Measurements from ENCODE around the gene GK2.

Gene GK2

GRCh38 chr4:79381161-79381560 is 26.9 kb downstream of the GK2 start:
- DNase-seq, result no peak

- no peak for DNase-seq
These were observed 38.0 kb downstream of the GK2 start for GRCh38 chr4:79370026-79370425.

GRCh38 chr4:79367096-79367495 is 40.9 kb downstream of the GK2 start:
- no peak for DNase-seq

- DNase-seq, result no peak
These were observed 41.6 kb downstream of the GK2 start for GRCh38 chr4:79366422-79366821.

- no peak for DNase-seq
These were observed 44.0 kb downstream of the GK2 start for GRCh38 chr4:79364061-79364460.

GRCh38 chr4:79362626-79363025 is 45.4 kb downstream of the GK2 start:
- DNase-seq, result no peak

GRCh38 chr4:79360006-79360405 is 48.0 kb downstream of the GK2 start:
- DNase-seq, result no peak

GRCh38 chr4:79358438-79358837 is 49.6 kb downstream of the GK2 start:
- no peak for DNase-seq

GRCh38 chr4:79357365-79357764 is 50.7 kb downstream of the GK2 start:
- DNase-seq, result no peak
